Measurements from ENCODE around the gene BICD1. TPM values are rescaled to one million over a fixed set of nuclear protein-coding genes. Genes with fewer than 3 reads are reported as not detected.

The BICD1 gene
- total and polyA plus RNA-seq, 2 donors (not counting 3 experiments of a cell fraction or from before 2014, with no cell fraction given): 12.2 to 51.0 TPM

GRCh38 chr12:32369202-32369601 is 262.6 kb downstream of the BICD1 start:
- DNase-seq (ENCODE audit: low read depth, low spot score): no peak
- no peaks in the 10 kb centered on the region for H3K9me1 ChIP-seq (replicated peaks; ENCODE audit: control insufficient read depth, extremely low read depth, insufficient read depth, low read length)
- peaks cover 2% of the 10 kb centered on the region for H3K4me1 ChIP-seq (ENCODE audit: control insufficient read depth, extremely low read depth, insufficient read depth, low read length)
- peaks cover 0 to 4% of the 10 kb centered on the region in 2 experiments for H3K36me3 ChIP-seq (ENCODE audit: control insufficient read depth in 2 of 2, extremely low read depth in 1 of 2, insufficient read depth in 2 of 2, low read length in 2 of 2)
- no peak overlapping the region for H3K4me3 ChIP-seq (replicated peaks in 1 of 3; ENCODE audit: insufficient read depth in 1 of 3, low read depth in 1 of 3, low read length in 3 of 3)
- no TSS peak for BruUV-seq (replicated peaks)
- H3K9me3 ChIP-seq (replicated peaks; ENCODE audit: control insufficient read depth, insufficient read depth, low read length): no peaks in the 10 kb centered on the region
- no peak overlapping the region for H3K27ac ChIP-seq (ENCODE audit: insufficient read depth, low read depth, low read length)
- no peak overlapping the region for H2AFZ ChIP-seq (ENCODE audit: low read depth, low read length)
- CTCF ChIA-PET: interaction anchor here (0.9 to 2.1 kb wide), 2 partner anchors 17 to 303 kb away, joined by 3 to 11 read pairs; no protein-coding TSS in a partner anchor
- POLR2A ChIA-PET: no interaction called here
- no peaks in the 10 kb centered on the region for H3K79me2 ChIP-seq (ENCODE audit: control insufficient read depth, insufficient read depth, low read length)
- no peaks in the 10 kb centered on the region for H3K27me3 ChIP-seq (ENCODE audit: control insufficient read depth in 2 of 2, insufficient read depth in 2 of 2, low read length in 2 of 2)
- no peak overlapping the region for H3K4me2 ChIP-seq (ENCODE audit: insufficient read depth, low read length)
- no peaks in the 10 kb centered on the region for H4K20me1 ChIP-seq (replicated peaks; ENCODE audit: control insufficient read depth, extremely low read depth, insufficient read depth, low read length)
- dilution Hi-C loops (cut with MboI; ENCODE audit: extremely low pct_ligation_motif_present, low sequenced_read_pairs) (no loop called here), intact Hi-C loops (cut with micrococcal nuclease) (loop anchor here (5.0 kb wide), 1 partner anchor 353 kb away; no protein-coding TSS in a partner anchor)
- FAIRE-seq: no peak
- TF ChIP-seq CTCF (IDR thresholded peaks at IDR 0.05; ENCODE audit: extremely low read depth in 1 of 2, insufficient read depth in 1 of 2, low read depth in 1 of 2, low read length in 2 of 2) (no peak), FOS (IDR thresholded peaks at IDR 0.05; ENCODE audit: borderline replicate concordance, insufficient read depth, low read length) (no peak), JUN (IDR thresholded peaks at IDR 0.05; ENCODE audit: borderline replicate concordance, insufficient read depth, insufficient read length, low read depth) (no peak), MYC (IDR thresholded peaks at IDR 0.05; ENCODE audit: low read depth, low read length) (no peak), MAX (IDR thresholded peaks at IDR 0.05; ENCODE audit: insufficient read depth, insufficient read length) (no peak), EZH2 (IDR thresholded peaks at IDR 0.05; ENCODE audit: borderline replicate concordance, low read depth, low read length, severe bottlenecking) (no peak)
- no peak overlapping the region for H3K9ac ChIP-seq (replicated peaks; ENCODE audit: extremely low read depth, insufficient read depth, low read length)
